ENCODE data around the gene IL17REL.

The IL17REL gene

DNA sequence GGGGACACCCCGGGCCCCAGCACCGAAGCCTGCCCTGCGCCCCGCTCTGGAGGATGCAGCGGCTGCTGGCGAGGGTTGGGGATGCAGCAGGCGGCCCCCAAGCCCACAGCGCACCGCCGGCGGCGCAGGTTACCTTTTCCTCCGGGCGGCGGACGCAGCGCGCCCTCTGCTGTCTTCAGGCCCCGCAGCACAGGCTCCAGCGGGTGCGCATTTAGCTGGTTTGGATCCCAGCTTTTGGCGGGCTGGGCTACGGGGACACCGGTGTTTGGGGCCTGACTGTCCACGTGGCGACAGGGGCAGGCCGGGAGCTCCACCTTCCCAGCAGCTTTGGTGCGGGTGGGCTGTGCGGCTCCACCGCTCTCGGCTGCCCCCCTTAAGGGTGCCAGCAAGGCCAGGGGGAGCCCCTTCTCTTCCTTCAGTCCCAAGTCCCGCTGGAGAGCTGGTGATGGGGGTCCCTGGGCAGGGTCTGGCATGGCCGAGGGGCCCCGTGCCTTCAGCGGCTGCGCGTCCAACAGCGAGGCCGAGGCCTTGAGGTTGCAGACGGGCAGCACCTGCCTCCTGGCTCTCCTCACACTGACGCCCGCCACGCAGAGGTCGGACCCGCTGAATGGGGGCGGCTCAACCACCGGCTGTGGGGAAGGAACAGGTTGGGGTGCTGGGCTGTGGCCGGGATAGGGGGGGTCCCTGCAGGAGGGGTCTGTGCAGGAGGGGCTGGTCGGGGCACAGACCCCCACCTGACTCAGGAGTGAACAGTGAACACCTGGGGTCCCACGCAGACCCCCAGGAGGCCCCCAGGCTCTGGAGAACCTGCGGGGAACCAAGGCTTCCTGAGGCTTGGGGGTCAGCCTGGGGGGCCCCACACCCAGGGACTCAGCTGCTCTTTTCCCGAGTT lies 18.0 kb upstream of the IL17REL start:
- peak; percentile 39 to 96 (median 74) for DNase-seq
- intact Hi-C loops (cut with DNase I), result loop anchor here (1.0 to 5.0 kb wide), 2 partner anchors 33 to 101 kb away; no protein-coding TSS in a partner anchor

DNA sequence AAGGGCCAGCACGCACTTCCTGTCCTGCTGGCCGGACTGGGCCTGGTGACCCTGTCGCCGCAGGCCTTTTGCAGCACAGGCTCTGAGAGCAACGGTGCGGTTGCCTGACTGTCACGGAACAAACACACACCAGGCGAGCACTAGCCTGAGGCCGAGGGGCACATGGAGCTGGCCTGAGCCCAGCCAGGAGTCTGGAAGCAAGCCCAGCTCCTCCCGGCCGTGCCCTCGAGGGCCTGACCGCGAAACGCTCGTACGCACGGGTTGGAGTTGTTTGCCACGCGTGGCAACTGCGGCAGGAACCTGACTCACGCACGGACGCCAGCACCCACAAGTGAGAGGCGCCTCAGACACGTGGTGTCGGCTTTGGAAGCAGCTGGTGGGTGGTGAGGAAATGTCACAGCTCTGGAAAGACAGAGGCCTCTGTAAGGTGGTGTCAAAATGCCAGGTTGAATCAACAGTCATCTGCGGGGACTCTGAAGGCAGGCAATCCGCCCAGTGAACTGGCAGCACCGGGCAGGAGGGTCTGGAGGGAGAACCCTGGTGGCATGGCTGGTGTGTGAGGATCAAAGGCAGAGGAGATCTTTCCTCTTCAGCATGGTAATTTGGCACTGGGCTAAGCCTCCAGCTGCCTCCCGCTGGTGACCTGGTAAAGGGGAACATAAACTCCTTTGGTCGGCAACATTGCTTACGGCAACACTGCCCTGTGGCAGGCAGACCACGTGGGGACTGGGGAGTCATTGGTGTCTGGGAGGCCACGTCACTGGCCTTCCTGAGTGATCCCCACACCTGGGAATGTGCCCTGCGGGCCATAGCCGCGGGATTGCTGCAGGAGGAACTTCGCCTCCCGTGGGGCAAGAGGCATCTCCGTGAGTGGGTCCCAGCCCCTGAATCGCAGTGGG lies 15.3 kb upstream of the IL17REL start:
- intact Hi-C loops (cut with DNase I), result no loop called here
- DNase-seq, result peak in 6 of 10 donors; percentile 22 to 90 (median 74)

- intact Hi-C loops (cut with DNase I), result no loop called here
- DNase-seq, result peak in 1 of 10 donors; percentile 46
Measured at GRCh38 chr22:50025993-50026392, 13.4 kb upstream of the IL17REL start.

DNA sequence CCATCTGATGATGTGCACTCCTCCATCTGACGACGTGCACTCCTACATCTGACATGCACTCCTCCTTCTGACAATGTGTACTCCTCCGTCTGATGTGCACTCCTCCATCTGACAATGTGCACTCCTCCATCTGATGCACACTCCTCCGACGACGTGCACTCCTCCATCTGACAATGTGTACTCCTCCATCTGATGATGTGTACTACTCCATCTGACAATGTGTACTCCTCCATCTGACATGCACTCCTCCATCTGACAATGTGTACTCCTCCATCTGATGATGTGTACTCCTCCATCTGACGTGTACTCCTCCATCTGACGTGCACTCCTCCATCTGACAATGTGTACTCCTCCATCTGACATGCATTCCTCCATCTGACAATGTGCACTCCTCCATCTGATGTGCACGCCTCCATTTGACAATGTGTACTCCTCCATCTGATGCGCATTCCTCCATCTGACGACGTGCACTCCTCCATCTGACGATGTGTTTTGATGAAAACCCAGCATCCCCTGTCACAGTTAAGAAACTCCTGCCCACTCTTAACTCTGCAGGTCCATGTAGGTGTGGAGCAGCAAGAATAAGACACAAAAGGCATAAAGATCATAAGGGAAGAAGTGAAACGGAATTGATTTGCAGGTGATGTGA lies 9.7 kb upstream of the IL17REL start:
- intact Hi-C loops (cut with DNase I), result no loop called here
- peak in 1 of 10 donors; percentile 17 for DNase-seq

DNA sequence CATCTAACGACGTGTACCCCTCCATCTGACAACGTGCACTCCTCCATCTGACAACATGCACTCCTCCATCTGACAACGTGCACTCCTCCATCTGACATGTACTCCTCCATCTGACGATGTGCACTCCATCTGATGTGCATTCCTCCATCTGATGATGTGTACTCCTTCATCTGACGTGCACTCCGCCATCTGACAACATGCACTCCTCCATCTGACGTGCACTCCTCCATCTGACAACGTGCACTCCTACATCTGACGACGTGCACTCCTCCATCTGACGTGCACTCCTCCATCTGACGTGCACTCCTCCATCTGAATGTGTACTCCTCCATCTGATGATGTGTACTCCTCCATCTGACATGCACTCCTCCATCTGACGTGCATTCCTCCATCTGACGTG lies 8.0 kb upstream of the IL17REL start:
- intact Hi-C loops (cut with DNase I), result no loop called here
- DNase-seq, result peak in 1 of 10 donors; percentile 17

- DNase-seq, result peak in 1 of 10 donors; percentile 38
- intact Hi-C loops (cut with DNase I), result no loop called here
Measured at GRCh38 chr22:50019316-50019715, 6.8 kb upstream of the IL17REL start.

- intact Hi-C loops (cut with DNase I), result no loop called here
- DNase-seq, result no peak
Measured at GRCh38 chr22:50018608-50019285, 6.2 kb upstream of the IL17REL start.

GRCh38 chr22:50017701-50018224 lies 5.2 kb upstream of the IL17REL start:
- intact Hi-C loops (cut with DNase I), result no loop called here

GRCh38 chr22:50016988-50017700 lies 4.6 kb upstream of the IL17REL start:
- intact Hi-C loops (cut with DNase I), result no loop called here
- peak in 4 of 10 donors; percentile 4 to 77 (median 64) for DNase-seq

More at GRCh38 chr22:50017701-50018224, 5.2 kb upstream of the IL17REL start:
- peak in 3 of 10 donors; percentile 28 to 36 (median 28) for DNase-seq

DNA sequence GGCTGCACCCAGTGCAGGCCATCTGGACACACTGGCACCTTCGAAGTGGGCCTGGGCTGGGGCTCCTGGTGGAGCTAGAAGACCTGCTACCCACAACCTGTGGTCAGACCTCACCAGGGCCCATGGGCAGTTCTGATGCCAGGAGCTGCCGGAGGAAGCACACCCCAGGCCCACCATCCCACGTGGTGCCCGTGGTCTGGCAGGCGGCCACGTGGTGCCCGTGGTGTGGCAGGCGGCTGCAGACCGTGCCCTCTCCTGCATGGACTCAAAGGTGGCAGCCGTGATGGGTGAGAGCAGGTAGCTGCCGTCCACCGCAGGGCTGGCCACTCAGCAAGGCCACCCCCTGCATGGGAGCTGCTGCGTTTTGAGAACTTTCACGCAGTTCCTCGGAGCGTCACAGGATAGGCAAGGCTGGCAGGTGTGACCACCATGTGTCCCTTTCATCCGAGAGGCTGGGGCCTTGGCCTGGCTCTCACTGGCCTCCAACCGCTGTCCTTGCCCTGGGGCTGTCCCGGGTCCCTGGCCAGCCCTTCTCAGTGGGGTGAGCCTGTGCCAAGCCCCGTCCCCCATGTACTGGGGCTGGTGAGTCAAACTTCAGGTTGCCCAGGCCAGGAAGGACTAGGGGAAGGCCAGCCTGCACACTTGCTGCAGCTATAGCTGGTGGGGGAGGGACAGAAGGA lies 3.9 kb upstream of the IL17REL start:
- peak in 2 of 10 donors; percentile 80 to 83 for DNase-seq
- intact Hi-C loops (cut with DNase I), result no loop called here

DNA sequence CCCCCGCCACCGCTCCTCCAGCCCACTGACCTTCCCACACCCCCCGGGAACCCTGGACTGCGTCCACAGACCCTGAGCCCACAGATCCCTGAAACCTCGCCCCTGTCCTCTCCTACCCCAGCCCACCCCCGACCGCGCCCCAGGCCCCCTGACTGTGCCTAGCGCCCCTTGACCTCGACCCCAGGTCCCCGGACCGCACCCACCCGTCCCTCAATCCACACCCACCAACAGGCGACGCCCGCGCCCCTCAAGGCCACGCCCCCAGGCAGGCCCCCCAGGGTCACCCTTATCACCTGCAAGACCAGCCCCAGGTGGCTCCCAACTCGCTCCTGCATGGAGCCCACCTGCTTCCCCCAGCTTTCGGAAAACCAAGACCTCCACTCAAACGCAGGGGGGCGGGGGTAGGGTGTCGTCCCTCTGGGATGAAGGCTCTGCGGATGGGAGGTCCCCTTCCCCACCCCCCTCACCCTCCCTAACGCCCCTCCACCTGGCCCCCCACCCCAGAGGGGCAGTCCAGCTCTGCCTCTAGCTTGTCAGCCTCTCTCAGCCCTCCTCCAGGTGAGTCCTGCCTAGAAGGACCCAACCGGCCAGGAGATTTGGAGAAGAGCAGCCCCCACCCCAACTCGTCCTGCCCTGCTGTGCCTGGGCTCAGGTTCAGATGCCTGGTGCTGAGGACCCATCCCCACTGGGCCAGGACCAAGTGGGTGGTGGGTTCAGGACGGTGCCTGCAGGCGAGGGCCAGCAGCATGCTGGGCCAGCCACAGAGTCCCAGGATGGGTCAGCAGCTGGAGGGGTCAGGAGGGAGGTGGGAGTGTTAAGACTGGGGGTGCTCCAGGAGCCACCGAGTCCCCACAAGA lies 3.1 kb upstream of the IL17REL start:
- peak in 4 of 10 donors; percentile 3 to 80 (median 38) for DNase-seq
- intact Hi-C loops (cut with DNase I), result no loop called here

- peak in 3 of 10 donors; percentile 11 to 80 (median 55) for DNase-seq
- intact Hi-C loops (cut with DNase I), result no loop called here
Measured at GRCh38 chr22:50014655-50015401, 2.3 kb upstream of the IL17REL start.

- peak in 2 of 10 donors; percentile 69 to 76 for DNase-seq
- intact Hi-C loops (cut with DNase I), result no loop called here
Measured at GRCh38 chr22:50014053-50014501, 1.5 kb upstream of the IL17REL start.

- peak in 2 of 10 donors; percentile 4 to 75 for DNase-seq
- intact Hi-C loops (cut with DNase I), result no loop called here
Measured at GRCh38 chr22:50011447-50012210, 936 bp downstream of the IL17REL start.

DNA sequence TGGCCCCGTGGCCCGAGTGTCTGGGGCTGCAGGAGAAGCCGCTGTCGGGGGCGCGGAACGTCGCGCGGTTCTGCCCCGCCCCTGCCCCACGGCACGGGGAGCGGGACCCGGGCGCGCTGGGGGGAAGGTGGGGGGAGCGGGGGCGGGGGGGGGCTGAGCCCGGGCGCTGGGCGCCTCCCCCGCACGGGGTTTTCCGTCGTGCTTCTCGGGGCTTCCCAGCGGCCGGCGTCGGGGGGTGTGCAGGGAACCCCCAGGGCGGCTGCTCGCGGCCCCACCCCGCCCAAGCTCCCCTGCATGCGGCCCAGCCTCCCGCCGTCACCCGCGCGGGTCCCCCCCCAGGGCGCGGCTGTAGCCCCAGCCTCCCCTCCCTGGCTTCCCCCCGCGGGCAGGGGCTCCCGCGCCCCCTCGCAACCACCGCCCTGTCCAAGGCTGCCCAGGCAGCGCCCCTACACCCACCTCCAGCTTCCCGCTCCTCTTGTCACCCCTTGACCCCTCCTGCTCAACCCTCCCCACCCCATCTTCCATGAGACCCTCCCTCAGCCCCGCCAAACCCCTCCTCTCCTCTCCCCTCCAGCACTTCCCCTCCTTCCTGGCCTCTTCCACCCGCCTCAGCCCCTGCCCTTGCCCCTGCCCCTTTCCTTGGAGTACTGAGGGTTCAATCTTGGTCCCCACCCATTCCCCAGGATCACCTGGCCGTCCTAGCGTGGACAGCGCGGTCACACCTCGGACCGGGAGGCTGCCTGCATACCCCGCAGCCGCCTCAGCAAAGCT lies 1.7 kb downstream of the IL17REL start:
- DNase-seq, result peak in 1 of 10 donors; percentile 67
- intact Hi-C loops (cut with DNase I), result no loop called here
